IPS-11a (cell line): Measurements from ENCODE around the gene PLXNB2.

Experiments used
- H3K4me3 ChIP-seq: one replicate; pipeline ENCODE4 v1.5.1; 2013; ENCODE audit warnings: low read depth, low read length, control low read depth

PLXNB2 gene

DNA sequence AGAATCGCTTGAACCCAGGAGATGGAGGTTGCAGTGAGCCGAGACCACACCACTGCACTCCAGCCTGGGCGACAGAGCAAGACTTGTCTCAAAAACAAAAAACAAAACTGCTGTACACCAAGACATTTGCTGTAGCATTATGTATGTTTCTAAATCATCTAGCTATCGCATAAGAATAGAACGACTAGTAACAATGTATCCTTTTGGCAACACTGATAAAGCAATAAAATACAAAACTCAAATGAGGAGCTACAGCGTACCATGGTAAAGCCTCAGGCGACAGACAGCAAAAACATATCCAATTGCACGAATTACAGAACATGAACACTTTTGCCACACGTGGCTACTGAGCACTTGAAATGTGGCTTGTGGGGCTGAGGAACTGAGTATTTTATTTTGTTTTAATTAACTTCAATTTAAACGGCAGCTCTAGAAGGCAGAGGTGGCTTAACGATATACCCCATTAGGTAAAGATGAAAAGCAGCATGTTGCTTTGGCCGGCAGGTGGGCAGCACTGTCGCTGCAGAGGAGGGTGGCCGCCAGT, 65.0 kb downstream of the PLXNB2 start:
- no peak overlapping the region for H3K4me3 ChIP-seq

DNA sequence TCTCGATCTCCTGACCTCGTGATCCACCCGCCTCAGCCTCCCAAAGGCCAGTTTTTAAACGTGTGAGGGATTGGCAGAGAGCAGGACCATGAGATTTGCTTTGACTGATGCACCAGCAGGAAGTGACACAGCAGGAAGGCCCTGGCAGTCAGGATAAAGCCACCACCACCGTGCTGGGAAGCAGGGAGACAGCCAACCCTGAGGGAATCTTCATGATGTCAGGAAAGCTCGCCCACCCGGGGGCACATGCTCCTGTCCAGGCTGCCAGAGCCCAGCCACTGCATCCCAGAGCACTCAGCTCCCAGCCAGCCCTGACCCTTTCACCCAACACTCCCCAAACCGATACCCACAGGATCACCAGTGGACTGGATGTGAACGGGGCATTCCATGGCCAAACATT, 68.7 kb downstream of the PLXNB2 start:
- H3K4me3 ChIP-seq = no peak overlapping the region

DNA sequence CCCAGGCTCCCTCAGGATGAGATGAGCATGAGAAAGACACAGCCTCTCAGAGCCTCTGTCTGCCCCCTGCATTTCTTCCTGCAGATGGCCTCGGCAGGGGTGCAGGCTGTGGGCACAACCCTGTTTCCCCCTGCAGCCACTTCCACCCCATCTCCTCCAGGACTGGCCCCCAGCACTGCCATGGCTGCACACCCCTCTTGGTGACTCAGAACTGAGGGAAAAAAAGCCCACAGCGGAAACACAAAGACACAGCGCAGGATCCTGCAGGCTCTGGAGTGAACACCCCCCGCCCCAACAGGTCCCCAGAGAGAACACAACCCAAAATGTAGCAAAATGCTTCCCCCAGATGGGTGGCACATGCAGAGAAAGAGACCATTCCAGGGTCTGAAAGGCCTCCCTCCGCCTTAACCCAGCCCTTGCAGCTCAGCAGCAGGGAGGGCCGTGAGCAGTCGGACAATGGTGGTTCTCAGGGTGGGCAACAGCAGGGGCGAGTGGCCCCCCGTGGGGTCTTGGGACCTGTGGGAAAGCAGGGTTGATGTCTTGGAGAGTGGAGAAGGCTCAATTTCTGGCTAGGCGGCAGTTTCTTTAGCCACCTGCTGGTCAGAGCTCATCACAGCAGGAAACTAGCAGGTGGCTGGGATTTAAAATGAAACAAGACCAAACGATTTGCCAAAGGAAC, 70.6 kb downstream of the PLXNB2 start:
- no peak overlapping the region for H3K4me3 ChIP-seq

DNA sequence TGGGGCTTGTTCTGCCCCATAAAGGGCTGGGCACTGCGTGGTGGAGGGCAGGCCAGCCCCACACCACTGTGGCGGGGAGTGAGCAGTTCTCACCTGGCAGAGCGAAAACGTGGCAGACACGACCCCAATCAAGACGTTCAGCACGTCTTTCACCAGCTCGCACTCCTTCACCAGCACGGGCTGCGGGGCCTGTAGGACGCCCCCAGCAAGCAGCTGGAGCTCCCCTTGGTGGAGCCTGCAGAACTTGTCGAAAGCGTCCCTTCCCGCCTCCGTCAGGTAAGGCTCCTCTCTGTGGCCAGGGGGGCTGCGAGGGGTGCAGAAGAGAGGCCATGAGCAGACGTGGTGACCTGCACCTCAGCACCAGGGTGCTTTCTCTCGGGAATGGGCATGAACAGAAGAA, 74.2 kb downstream of the PLXNB2 start:
- no peak overlapping the region for H3K4me3 ChIP-seq

DNA sequence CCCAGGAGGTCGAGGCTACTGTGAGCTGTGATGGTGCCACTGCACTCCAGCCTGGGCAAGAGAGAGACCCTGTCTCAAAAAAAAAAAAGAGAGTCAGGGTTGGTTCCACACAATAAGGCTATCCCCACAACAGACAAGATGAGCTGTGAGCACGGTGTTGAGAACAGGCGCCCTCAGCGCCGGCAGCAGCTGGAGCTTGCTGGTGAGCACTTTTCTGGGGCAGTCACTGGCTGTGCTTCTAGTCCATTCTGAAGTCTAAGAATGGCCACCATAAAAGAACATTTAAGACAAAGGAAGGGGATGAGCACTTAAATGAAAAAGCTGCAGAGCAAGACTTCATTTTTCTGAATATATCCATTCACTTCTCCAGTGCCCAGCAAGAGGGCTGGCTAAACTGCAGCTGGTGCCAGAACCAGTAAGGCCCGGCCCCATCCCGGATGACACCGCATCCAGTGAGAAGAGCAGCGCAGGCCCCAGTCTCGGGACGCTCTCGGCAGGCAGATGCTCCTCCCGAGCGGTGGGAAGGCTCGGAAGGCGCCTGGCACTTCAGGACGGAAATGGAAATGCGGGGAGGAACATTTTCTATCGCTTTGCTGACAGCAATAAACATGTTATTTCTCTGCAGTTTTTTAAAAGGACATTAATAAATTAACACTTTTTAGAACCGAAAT, 74.8 kb downstream of the PLXNB2 start:
- no peak overlapping the region for H3K4me3 ChIP-seq

DNA sequence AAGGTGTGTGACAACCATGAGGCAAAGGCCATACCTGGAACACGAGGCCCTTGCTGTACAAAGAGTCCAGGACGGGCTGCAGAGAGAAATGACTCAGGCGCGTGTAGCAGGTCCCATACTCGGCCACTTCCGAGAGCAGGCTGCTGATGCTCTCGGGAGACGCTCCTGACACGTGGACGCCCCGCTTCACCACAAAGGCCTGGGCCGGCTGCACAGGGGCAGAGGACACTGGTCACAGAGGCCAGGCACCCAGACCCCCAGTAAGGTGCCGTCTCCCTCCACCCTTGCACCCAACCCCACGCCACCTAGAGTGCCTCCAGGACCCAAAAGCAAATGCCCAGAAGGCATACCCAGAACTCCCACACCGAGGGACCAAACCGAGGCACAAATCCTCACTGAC, 78.1 kb downstream of the PLXNB2 start:
- no peak overlapping the region for H3K4me3 ChIP-seq

DNA sequence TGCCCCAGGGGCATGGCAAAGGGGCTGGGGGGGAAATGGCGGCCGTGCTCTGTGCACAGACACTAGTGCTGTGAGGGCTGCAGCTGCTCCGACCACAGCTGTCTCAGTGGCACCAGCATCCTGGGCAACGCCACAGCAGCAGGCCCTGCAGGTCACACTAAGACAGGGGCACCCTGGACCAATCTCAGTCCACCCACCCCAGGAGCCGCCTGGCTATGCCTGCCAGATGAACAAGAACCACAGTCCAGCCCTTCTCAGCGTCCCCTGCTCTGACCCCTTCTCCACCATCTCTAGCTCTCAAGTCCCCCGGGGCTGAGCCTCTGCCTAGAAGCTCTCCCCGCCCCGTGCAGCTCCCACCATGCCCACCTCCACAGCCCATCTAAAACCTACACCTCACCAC, 79.1 kb downstream of the PLXNB2 start:
- H3K4me3 ChIP-seq = no peak overlapping the region

DNA sequence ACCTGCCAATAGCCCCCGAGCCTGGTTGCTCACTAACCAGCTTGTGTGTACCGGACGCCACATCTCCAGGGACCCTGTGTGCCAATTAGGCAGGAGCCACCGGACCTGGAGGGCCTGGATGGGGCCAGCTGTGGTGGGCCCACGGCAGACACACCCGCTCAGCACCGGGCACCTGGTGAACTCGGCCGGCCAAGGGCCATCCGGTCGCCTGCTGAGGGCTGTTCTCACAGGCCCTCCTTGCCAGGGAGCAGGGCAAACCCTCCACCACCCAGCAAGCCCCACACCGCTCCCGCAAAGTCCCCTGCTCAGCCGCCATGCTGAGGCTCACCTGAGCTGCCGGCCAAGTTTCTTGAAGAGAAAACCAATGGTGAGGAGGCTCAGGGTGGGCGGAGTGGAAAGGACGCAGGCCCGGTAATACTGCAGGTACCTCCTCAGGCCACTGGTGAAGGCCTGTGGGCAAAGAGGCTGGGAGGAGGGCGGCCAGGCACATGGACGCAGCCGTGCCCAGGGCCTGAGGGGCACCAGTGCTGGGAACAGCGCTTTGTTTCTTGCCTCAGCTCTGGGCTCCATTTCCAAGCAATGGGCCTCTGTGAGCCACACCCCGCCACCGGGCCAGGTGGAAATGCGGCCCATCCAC, 79.7 kb downstream of the PLXNB2 start:
- H3K4me3 ChIP-seq = no peak overlapping the region

DNA sequence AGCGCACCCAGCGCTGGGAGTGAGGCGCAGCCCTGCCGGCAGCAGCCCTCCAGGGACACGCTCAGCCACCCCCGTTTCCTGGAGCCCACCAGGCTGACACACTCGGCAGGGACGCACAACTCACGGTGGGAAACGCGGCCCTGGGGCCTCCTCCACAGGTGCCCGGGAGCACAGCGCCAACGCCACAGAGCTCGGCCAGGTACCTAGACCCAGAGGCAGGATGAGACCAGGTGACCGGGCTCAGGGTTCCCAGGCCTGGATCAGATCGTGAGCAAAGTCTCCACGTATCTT, 80.6 kb downstream of the PLXNB2 start:
- H3K4me3 ChIP-seq = no peak overlapping the region

DNA sequence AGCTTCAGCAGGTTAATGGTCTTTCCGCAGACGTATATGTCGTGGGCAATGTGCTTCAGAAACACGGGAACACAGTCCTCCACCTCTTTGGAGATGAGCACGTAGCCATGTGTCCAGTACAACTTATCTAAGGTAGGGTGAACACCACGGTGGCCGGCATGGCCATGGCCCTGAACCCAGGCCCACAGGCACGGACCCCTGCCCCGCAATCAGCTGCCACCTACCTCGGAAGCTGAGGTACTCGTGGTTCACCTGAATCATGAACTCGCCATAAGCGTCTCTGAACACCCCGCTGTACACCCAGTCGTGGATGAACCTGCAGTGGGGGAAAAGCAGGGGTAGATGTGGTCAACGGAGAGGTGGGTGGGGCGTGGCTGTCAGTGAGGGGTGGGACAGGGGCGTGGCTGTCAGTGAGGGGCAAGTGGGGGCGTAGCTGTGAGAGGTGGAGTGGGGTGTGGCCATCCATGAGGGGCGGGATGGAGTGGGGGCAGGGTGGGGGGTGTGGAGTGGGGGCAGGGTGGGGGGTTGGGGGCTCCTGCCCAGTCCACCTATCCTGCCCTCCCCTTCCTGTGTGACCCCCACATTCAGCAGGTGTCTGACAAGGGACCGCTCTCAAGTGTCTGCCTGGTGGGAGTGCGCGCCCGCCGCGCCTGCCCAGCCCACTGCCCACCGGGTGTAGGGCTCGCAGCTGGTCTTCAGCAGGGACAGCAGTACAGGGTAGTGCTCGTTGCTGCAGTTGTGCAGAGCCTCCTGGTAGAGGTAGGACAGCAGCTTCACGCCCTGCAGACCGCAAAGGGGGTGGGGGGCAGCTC, 81.2 kb downstream of the PLXNB2 start:
- H3K4me3 ChIP-seq = no peak overlapping the region

DNA sequence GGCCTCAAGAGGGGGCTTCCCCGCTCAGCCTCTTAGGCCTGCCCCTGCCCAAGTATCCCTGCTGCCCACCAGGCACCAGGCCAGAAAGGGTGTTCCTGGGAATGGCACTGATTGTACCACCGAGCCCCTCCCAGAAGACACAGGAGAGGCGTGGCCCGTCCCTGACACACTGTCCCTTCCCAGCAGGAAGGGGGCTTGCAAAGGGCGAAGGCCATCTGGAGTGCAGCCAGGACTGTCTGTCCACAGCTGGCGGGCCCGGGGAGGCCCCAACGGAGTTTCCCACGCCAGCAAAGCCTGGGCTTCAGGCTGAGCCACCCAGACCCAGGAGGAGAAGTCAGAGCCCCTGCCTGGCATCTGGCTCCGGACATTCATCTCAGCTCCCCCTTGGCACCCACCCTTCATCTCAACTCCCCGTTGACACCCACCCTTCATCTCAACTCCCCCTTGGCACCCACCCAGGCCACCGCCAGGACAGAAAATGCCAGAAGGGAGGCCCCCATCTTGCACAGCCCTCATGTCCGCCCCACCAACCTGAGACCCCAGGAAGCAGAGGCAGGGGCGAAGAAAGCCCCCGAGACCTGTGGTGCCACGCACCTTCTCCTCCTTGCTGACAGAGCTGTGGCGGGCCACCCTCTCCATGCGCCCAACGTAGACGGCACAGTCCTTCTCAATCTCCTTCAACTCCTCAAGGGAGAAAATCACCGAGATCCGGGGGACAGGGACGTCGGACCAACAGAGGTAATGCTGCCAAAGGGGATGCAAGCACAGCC, 82.1 kb downstream of the PLXNB2 start:
- no peak overlapping the region for H3K4me3 ChIP-seq
